Sigmoid colon (tissue), 7 donors: Measurements from ENCODE around the gene ERFE. TPM values are rescaled to one million over a fixed set of nuclear protein-coding genes. Genes with fewer than 3 reads are reported as not detected.

Experiments
- DNase-seq: peaks from one replicate; pipeline ENCODE4 v3.0.0-alpha.2; 2019
- H3K27ac ChIP-seq, 4 donors: fragments of 200-600 bp; sonication (generic); one replicate each; pipeline ENCODE4 v1.5.1; 2016 to 2019; ENCODE audit warnings: mild to moderate bottlenecking in 1 of 4
- H3K27me3 ChIP-seq, 3 donors: fragments of 200-600 bp; sonication (generic); one replicate each; pipeline ENCODE4 v1.5.1; 2019; ENCODE audit warnings: mild to moderate bottlenecking in 1 of 3
- H3K36me3 ChIP-seq, 4 donors: fragments of 200-600 bp; sonication (generic); one replicate each; pipeline ENCODE4 v1.5.1; 2016 to 2019
- H3K4me1 ChIP-seq, 4 donors: fragments of 200-600 bp; sonication (generic); one replicate each; pipeline ENCODE4 v1.5.1; 2017 to 2019
- H3K4me3 ChIP-seq, 4 donors: fragments of 200-600 bp; sonication (generic); one replicate each; pipeline ENCODE4 v1.5.1; 2017 to 2019; ENCODE audit warnings: mild to moderate bottlenecking in 2 of 4, moderate library complexity in 1 of 4
- H3K9me3 ChIP-seq, 4 donors: fragments of 200-600 bp in 3 of 4; sonication (generic) in 3 of 4; one replicate each; pipeline versions ENCODE4 v1.5.1 to v1.6.1; 2013 to 2019
- EP300 ChIP-seq, 4 donors: sonication (generic); formaldehyde crosslinking; IDR thresholded peaks; one replicate each; pipeline ENCODE4 v1.6.1; 2017; ENCODE audit warnings: antibody characterized with exemption in 4 of 4
- POLR2A ChIP-seq, 2 donors: fragments of 450-650 bp; IDR thresholded peaks; one replicate each; pipeline ENCODE4 v1.6.1; 2016; ENCODE audit warnings: antibody characterized with exemption in 2 of 2, mild to moderate bottlenecking in 2 of 2, moderate library complexity in 2 of 2
- POLR2AphosphoS5 ChIP-seq, 4 donors: sonication (generic); formaldehyde crosslinking; IDR thresholded peaks; one replicate each; pipeline ENCODE4 v1.6.1; 2017; ENCODE audit warnings: antibody characterized with exemption in 4 of 4
- WGBS, 2 donors: extraction: QIAGEN DNeasy Blood & Tissue Kit; methylation state at CpG; one replicate each; pipeline ENCODE4 v1.1.7; 2013; 5-methylcytosine and 5-hydroxymethylcytosine counted together
- intact Hi-C: fragments of 100-400 bp; cut with DNase I; formaldehyde crosslinking; loops from one replicate; pipeline ENCODE4 v1.15.1; 2023
- polyA plus RNA-seq, 3 donors: library from polyadenylated mRNA; stranded (reverse); fragments of 200-250 nt; gene quantifications; one replicate each; pipeline ENCODE4 v1.2.3, GENCODE V29; 2013
- total RNA-seq, 4 donors: library from RNA; depleted of rRNA; stranded (reverse); fragments of >200 nt; gene quantifications; one replicate each; pipeline ENCODE4 v1.1.0, GENCODE V29; 2016
- TF ChIP-seq, protein P1 (sequence below), 4 experiments: fragments of 450-650 bp in 3 of 4; fragments of 200-600 bp in 1 of 4; IDR thresholded peaks; one replicate each; pipeline ENCODE4 v1.5.1; 2016 to 2019; ENCODE audit warnings: antibody characterized with exemption in 4 of 4, mild to moderate bottlenecking in 3 of 4, moderate library complexity in 2 of 4
- donor health status: healthy with polysubstance abuse.
- donor health status: Bipolar disorder and iron deficiency.
- donor health status: healthy.

Gene ERFE
- total and polyA plus RNA-seq, 7 donors, result 0.42 to 0.71 (median 0.49) TPM; not detected in 4

GRCh38 chr2:238150686-238151085 is 8.1 kb upstream of the ERFE start:
- Histone ChIP-seq H3K27me3 (no peaks in the 10 kb centered on the region), H3K4me1 (no peaks in the 10 kb centered on the region), H3K9me3 (no peaks in the 10 kb centered on the region), H3K27ac (no peak overlapping the region), H3K4me3 (no peak overlapping the region), H3K36me3 (no peaks in the 10 kb centered on the region)
- TF ChIP-seq EP300 (IDR thresholded peaks at IDR 0.05) (no peak), POLR2A (IDR thresholded peaks at IDR 0.05) (no peak), POLR2AphosphoS5 (IDR thresholded peaks at IDR 0.05) (no peak)
- TF ChIP-seq, protein P1, sequence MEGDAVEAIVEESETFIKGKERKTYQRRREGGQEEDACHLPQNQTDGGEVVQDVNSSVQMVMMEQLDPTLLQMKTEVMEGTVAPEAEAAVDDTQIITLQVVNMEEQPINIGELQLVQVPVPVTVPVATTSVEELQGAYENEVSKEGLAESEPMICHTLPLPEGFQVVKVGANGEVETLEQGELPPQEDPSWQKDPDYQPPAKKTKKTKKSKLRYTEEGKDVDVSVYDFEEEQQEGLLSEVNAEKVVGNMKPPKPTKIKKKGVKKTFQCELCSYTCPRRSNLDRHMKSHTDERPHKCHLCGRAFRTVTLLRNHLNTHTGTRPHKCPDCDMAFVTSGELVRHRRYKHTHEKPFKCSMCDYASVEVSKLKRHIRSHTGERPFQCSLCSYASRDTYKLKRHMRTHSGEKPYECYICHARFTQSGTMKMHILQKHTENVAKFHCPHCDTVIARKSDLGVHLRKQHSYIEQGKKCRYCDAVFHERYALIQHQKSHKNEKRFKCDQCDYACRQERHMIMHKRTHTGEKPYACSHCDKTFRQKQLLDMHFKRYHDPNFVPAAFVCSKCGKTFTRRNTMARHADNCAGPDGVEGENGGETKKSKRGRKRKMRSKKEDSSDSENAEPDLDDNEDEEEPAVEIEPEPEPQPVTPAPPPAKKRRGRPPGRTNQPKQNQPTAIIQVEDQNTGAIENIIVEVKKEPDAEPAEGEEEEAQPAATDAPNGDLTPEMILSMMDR (IDR thresholded peaks at IDR 0.05), result no peak
- DNase-seq, result no peak
- 86 to 90% methylated on average over 25 of the region's 25 CpGs for WGBS, 2 donors
- intact Hi-C loops, result no loop called here

GRCh38 chr2:238151205-238151604 is 7.6 kb upstream of the ERFE start:
- intact Hi-C loops, result no loop called here
- no peaks in the 10 kb centered on the region for H3K9me3 ChIP-seq
- 90% methylated on average over 13 of the region's 13 CpGs for WGBS, 2 donors
- no peak for DNase-seq
- no peaks in the 10 kb centered on the region for H3K36me3 ChIP-seq
- TF ChIP-seq POLR2AphosphoS5 (IDR thresholded peaks at IDR 0.05) (no peak), EP300 (IDR thresholded peaks at IDR 0.05) (no peak), POLR2A (IDR thresholded peaks at IDR 0.05) (no peak)
- TF ChIP-seq, protein P1 (IDR thresholded peaks at IDR 0.05), result no peak
- no peaks in the 10 kb centered on the region for H3K27me3 ChIP-seq
- H3K4me1 ChIP-seq, result no peaks in the 10 kb centered on the region
- H3K27ac ChIP-seq, result no peak overlapping the region
- H3K4me3 ChIP-seq, result no peak overlapping the region

DNA sequence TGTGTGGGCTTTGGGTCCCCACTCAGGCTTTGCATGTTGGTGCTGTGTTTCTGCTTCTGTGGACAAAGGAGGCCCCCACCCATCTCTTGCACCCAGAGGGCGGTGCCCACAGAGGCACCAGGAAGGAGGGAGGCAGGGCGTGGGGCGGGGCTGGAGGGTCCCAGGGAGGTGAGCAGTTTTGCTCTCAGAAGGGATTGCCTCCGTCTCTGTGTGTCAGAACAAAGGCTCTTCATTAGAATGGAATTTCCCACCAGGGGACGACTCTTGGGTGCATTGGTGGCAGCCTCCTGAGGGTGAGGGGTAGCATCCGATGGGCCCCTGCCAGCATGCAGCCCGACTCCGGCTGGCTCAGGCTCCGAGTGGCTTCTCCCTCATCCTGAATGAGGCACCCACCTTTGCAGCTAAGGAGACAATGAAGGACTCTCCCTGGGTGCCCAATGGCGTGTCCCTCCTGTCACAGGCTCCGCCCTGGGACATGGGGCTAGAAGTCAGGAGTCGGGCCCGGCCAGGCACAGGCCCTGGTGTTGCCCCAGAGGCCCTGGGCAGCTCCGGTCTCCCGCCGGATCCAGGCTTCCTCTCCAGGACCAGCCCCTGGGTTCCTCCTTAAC is 7.0 kb upstream of the ERFE start:
- no peak for TF ChIP-seq POLR2AphosphoS5 (IDR thresholded peaks at IDR 0.05)
- TF ChIP-seq EP300 (IDR thresholded peaks at IDR 0.05), result no peak
- no peak for TF ChIP-seq POLR2A (IDR thresholded peaks at IDR 0.05)
- TF ChIP-seq, protein P1 (IDR thresholded peaks at IDR 0.05), result no peak
- Histone ChIP-seq H3K27me3 (no peaks in the 10 kb centered on the region), H3K4me1 (no peaks in the 10 kb centered on the region), H3K9me3 (no peaks in the 10 kb centered on the region), H3K27ac (no peak overlapping the region), H3K36me3 (no peaks in the 10 kb centered on the region), H3K4me3 (no peak overlapping the region)
- DNase-seq, result no peak
- 80 to 88% methylated on average over 16 of the region's 16 CpGs for WGBS, 2 donors
- intact Hi-C loops, result no loop called here

DNA sequence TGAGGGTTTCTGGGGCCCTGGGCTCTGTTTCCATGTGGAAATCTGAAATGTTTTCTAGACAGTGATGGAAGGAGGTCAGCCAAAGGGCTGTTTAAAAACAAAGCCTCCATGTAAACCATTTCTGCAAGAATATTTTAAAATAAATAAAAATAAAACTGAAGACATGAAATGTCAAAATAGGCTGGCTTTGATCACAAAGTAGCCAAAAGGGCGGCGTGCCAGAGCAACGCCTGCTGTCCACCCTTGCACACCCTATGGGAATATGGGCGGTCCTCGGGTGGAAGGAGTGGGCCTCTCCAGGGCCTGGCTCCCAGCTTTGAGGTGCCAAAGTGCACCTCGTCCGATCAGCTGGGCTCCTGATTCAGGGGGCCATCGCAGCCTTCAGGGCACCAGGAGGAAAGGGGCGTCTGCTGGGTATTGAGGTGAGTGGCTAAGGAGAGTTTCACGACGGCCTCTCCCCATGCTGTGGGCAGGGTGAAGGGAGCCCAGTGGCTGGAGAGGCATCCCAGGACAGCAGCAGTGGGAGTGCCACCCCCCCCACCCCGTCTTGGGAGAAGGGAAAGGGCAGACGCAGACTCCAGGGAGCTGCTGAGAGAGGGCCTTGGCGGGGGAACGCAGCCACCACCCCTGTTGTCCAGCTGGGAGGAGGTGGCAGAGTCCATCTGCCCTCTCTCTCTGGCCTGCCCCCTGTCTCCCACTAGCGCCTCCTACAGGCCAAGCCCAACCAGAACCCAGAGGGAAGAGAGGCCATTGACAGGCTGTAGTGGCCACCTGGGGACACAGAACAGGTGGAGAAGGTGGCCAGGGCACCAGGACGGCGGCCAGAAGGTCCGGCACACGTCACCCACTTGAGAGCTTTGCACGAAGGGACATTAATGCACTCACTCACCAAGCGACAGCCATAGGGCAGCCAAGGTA is 5.7 kb upstream of the ERFE start:
- intact Hi-C loops, result no loop called here
- Histone ChIP-seq H3K27me3 (peaks cover 0 to 2% (median 0%) of the 10 kb centered on the region in 3 donors), H3K9me3 (no peaks in the 10 kb centered on the region), H3K36me3 (no peaks in the 10 kb centered on the region), H3K4me3 (no peak overlapping the region), H3K4me1 (no peaks in the 10 kb centered on the region), H3K27ac (no peak overlapping the region)
- DNase-seq, result no peak
- WGBS, 2 donors, result 81 to 82% methylated on average over 22 of the region's 22 CpGs
- TF ChIP-seq POLR2A (IDR thresholded peaks at IDR 0.05), result no peak
- no peak for TF ChIP-seq EP300 (IDR thresholded peaks at IDR 0.05)
- TF ChIP-seq, protein P1 (IDR thresholded peaks at IDR 0.05), result no peak
- TF ChIP-seq POLR2AphosphoS5 (IDR thresholded peaks at IDR 0.05), result no peak
